GM18907 (cell line): ENCODE measurements around the gene SCLT1.

Experiments
- ATAC-seq: cut with Tn5 transposase; IDR thresholded peaks from one replicate; pipeline ENCODE4 v1.9.1; 2021; ENCODE audit warnings: mild to moderate bottlenecking, moderate library complexity; ENCODE audit not compliant: unreplicated experiment

The SCLT1 gene

DNA sequence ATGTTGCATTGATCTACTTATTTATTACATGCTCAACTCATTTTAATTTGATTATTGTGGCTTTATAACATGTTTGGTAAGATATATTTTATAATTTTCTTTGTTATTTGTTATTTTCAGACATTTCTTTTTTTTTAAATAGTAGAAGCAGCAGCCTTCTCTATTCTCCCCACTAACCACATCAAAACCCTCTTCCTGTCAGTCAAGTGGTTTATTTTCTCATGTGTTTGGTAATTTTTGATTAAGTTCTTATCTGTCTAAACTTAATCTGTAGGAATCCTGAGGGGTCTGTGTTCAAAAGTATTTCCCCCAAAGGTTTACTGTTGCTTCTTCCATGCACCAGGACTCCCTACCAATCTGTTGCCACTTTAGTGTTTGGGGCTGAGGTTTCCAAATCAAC is 131.9 kb downstream of the SCLT1 start:
- no peak for ATAC-seq

DNA sequence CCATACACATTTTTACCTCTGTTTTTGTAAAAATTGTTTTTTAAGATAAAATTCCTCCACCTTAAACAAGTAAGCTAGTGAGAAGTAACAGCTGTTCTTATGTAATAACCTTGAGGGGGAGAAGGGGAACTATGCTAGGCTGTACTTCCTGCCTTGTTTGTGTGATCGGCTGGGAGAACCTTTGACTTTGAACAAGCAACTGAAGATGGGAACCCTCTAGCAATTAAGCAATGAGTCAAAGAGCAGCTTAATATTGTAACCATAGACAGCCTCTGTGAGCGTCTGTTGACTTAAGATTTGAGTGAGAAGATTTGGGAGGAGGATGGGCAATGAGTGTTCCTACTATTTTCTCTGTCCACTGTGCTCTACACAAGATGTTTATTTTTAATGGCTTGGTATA is 135.1 kb downstream of the SCLT1 start:
- no peak for ATAC-seq

DNA sequence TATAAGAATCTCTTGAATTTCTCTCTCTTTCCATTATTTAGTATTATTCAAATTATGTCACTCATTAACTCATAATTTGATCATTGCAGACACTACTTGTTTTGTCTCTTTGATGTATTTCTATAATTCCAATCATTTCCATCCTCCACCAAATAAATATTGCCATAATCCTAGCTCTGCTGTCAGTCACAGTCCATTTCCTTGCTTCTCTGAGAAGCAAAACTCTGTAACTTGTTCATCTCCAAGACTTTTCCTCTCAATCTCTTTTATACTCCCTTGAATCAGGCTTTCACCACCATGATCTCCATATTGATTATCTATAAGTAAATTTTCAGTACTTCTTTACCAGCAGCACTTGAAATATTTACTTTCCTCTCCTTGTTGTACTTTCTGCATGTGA is 135.9 kb downstream of the SCLT1 start:
- ATAC-seq: no peak

DNA sequence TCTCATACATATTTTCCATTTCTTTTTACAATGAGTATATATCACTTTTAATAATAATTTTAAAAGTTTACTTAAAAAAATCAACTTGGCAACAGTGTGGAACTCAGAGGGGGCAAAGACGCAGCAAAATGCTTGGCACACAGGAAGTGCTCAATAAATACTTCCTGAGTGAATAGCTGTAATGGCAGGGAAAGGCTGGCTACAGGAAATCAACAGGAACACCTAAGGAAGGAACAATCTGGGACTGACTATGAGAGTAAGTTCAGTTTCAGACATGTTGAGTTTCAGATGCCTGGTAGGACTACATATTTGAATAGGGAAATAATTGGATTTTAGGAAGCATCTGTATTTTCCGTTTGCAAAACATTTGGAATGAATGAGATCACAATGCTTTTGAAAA is 137.6 kb downstream of the SCLT1 start:
- ATAC-seq: no peak

DNA sequence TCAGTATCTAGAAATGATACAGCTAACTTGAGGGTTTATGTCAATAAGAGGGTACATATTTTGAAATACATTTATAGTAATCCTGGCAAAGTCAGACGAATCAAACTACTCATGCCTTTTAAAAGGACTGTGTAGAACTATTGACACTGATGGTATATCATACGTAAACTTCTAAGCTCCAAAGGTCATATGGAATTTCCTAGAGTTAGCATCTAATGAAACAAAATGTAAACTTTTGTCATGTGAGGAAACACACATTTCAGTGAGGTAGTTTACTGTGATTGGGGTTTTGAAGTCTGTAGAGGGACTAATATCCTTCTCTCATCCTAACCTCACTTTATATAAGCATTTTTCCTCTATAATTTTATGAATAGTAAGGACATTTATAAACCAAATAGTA is 138.4 kb downstream of the SCLT1 start:
- no peak for ATAC-seq

DNA sequence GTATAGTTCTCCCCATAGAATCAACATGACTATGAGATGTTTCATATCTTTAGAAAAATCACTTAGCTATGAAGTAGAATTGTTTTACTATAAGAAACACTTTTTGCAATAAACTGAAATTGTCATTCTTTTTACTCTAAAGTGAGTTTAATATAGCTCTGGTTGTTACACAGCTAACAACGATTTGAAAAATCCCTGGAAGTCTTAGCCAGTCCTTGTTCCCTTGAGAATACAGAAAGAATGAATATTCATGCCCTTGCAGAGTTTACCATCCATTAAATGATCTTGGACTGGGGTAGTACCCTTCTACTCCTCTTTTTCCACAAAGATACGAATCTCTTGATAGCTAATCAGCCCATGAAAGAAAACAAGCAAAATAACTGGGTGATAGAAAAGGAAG is 142.0 kb downstream of the SCLT1 start:
- no peak for ATAC-seq

DNA sequence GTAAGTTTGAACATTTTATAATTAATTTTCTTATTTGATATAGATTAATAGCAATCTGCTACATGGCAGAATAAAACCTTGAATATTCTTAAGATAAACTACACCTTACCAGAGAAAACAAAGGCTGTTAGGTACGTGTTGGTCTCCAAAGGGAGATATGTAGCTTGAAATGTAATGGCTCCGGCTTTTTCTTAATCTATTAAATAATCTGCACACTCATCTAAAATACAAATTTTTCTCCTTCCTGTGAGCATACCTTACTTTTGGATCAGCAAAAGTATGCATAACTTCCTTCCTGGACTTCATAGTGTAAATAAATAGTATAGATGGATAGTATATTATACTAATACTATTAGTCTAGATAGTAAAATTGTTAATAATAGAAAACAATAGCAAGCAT is 142.5 kb downstream of the SCLT1 start:
- no peak for ATAC-seq

DNA sequence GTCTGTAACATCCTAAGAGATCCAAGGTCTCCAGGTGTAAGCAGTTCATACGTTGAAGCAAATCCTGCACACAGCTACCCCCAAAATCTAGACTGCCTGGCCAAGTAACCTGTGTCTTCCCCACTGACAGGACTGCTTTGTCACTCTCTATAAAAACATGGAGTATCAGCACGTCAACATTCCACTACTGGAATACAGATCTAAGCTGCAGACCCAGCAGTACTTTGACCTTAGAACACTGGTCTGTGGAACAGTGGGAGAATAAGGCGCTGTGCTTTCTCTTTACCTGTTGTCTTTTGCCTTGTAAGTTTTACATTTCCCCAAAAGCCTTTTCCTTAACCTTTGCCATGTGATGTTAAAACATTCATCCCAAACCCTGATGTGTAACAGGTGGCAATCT is 146.4 kb downstream of the SCLT1 start:
- no peak for ATAC-seq

DNA sequence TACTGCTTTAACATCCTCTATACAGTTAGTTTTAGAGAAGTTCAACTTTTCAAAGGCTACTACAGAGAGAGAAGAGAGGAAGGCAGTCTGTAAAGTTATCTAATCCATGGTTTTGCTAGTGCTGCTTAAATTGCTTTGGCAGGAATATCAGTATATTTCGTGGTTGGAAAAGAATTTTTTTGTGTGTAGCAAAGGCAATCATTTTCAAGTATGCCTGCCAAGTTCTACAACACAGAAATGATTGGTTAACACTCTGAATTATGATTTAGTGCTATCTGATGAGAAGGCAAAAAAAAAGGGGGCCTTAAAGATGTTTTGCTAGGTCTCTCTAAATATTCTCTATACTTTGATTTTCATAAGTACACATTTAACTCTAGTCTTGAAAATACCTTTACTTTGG is 150.7 kb downstream of the SCLT1 start:
- ATAC-seq: no peak

DNA sequence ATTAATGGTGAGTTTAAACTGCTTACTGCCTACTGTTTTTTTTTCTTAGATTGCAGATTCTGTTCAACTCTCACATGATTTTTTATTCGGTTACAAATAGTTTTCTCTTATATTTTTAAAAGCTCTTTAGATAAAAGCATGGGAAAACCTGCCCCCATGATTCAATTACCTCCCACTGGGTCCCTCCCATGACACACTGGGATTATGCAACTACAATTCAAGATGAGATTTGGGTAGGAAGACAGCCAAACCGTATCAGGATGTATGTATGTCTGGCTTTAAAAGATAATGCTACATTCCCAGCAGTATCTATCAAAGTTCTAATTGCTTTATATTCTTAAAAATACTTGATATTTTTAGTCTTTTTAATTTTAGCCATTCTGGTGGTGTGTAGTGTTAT is 152.4 kb downstream of the SCLT1 start:
- no peak for ATAC-seq

DNA sequence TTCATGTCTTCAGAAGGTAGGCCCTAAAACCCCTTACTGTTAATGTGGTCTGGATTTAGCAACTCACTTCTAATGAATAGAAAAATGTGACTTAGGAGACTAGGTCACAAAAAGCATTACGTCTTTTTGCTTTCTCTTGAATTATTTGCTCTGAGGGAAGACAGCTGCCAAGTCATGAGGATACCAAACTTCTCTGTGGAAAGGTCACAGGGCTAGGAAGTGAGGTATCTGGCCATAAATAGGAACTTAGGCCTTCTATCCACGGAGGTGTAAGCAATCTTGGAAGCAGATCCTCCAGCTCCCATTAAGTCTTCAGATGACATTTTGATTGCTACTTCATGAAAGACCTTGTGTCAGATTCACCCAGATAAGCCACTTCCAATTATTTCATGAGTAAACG is 163.3 kb downstream of the SCLT1 start:
- ATAC-seq: no peak

DNA sequence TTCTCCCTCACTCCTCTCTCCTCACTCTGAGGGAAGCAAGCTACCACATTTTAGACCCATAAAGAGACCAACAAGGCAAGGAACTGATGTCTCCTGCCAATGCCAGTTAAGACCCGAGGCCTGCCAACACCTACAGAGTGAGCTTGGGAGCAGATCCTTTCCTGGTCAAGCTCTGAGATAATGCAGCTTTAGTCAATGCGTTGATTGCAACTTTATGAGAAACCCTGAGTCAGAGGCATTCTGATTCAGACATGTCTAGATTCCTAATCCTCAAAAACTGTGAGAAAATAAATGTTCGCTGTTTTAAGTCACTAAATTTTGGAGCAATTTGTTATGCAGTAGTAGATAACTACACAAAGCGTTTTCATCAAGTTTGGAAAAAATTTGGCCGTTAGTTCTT is 168.4 kb downstream of the SCLT1 start:
- no peak for ATAC-seq

DNA sequence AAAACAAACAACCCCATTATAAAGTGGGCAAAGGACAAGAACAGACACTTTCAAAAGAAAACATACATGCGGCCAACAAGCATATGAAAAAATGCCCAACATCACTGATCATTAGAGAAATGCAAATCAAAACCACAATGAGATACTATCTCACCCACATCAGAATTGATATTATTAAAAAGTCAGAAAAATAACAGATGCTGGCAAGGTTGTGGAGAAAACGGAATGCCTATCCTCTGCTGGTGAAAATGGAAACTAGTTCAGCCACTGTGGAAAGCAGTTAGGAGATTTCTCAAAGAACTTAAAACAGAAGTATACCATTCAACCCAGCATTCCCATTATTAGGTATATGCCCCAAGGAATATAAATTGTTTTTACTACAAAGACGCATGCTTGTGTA is 171.4 kb downstream of the SCLT1 start:
- ATAC-seq: no peak

DNA sequence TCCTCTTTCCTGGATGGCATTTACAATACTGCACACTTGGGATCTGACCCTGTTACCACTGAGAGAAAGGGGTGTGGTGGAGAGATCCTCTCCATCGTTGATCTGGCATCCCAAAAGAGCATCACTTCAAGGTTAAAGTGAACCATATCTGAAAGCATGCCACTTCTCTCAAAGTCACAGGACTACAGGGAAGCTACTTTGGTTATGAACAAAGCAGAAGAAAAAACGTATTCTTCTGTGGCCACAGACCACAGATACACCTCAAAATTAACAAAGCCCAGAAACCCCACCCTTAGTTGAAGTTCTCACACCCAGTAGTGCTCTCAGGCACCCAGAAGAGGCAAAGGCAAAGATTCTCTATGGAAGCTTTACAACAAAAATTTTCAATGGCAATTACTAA is 175.6 kb downstream of the SCLT1 start:
- peak; percentile 73 for ATAC-seq

DNA sequence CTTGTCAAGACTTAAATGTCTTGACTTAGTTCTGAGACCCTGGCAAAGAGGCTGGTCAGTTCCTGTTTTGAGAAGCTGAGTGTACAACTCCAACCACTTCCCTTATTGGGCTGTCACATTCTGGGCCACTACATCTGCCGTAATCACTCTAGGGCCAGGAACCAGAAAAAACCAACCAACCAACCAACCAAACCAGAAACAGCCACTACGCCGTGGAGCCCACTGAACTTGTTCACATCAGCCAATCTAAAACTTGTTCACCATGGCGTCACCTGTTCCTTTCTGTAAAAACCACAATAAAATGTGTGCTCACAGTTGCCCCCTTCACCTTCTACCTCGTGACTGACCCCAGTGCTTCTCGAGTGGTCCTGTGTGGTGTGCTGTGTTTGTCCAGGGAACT is 176.5 kb downstream of the SCLT1 start:
- peak; percentile 88 for ATAC-seq

DNA sequence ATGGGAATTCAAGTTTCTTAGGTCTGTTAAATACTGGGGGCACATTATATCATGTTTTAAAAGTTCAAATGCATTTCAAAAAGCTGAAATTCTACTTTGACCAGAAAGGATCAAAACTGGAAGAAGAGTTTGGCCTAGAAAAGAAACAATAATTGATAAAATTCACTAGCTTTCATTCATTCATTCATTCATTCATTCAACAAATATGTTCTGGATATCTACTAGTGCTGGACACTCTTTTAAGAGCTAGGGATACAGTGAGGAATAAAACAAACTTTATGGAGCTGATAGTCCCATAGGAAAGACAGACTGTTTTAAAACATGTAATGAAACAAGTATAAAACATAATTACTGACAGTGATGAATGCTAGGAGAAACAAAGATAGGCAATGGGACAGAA is 177.8 kb downstream of the SCLT1 start:
- ATAC-seq: no peak

DNA sequence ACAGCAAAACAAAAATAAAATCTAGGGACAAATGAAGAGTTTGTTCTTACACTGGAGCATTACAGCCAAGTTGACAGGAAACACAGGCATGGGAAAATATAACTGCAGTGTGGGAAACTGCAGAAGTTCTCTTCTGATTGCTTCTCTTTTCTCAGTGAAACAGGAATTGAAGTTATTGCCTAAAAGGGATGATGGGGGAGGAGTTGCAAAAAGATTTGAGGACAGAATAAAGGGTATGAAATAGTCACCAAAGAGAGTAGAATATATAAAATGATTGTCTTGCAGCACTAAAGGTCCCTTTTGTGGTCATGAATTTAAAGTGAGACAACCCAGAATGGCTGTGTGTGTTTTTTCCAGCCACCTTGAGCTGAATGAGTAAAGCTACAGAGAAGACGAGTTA is 180.1 kb downstream of the SCLT1 start:
- ATAC-seq: no peak

DNA sequence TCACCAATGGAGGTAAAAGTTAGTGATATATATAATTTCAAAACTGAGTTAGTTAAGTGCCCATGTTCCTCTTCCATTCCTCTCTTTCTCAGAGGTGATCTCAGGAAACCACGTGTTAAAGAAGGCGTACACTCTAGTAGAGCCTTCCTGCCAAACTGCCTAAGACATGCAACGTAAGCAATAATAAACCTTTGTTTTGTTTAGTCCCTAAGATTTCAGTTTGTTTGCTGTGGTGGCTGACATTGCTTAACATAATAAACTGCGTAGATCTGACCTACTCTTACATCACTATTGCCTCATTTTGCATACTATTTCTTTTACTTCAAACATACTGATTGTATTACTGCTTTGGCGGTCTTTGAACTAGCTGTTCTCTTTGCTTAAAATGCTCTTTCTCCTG is 184.6 kb downstream of the SCLT1 start:
- ATAC-seq: no peak

DNA sequence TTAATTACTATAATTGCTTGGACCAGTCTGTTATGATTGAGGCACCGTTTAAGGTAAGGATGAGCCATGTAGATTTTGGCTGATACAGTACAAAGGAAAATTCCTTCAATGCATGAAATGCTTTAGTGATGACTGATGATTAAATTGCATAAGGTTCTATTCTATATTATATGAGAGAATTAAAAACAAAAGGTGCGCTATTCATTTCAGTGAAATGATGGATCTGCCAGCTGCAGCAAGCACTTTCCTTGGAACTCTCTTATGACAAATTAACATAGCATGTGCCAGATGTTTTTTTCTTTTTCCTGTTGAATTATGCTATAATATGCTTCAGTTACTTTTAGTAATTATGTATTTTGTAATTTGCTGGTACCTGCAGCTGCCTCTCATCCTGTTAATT is 185.4 kb downstream of the SCLT1 start:
- ATAC-seq: no peak

DNA sequence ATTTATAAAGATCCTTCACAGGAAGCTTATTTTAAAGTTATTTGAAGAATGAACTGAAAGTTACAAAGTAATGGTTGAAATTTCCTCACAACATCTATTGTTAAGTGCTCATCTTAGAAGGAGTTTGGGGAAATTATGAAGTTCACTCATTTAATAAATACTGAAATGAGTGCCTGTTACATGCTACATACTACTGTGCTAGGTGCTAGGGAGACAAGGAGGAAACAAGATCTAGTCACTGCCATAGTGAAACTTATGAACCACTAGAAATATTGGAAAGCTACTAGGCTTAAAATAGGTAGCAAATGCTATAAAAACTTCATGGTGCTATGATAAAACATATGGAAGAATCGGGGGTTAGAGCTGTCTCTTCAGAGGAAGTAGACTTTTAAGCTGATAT is 186.8 kb downstream of the SCLT1 start:
- no peak for ATAC-seq

DNA sequence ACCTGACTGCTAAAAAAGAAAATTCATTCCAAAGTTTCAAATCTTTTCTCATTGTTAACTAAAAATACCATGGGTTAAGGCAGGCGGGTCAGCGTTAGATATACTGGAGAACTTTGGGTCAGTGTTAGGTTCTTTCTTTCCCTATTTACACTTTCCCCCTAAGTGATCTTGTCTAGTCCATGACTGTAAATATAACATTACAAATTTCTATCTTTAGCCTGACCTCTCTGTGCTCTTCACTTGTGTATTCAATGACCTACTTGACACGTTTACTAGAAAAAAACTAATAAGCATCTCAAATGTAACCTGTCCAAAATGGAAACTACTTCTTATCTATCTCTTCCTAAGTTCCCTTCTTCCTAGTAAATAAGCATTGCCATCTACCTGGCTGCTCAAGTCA is 188.5 kb downstream of the SCLT1 start:
- no peak for ATAC-seq

DNA sequence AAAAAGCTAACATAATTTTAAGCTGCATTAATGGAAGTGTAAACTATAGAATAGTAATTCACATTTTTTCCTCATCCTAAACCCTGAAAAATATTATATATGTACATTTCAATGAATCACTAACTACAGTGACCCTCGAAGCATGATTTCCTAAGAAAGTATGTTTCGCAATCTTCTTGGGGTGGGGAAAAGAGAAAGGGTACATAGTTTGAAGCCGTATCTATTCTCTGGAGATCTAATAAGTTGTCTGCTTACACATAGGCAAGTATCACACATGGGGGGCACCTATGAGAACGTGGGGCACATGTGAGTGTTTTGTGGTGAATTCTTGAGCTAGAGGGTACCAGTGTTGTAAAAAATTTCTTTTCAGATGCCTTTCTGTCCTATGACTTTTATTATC is 212.7 kb downstream of the SCLT1 start:
- no peak for ATAC-seq

DNA sequence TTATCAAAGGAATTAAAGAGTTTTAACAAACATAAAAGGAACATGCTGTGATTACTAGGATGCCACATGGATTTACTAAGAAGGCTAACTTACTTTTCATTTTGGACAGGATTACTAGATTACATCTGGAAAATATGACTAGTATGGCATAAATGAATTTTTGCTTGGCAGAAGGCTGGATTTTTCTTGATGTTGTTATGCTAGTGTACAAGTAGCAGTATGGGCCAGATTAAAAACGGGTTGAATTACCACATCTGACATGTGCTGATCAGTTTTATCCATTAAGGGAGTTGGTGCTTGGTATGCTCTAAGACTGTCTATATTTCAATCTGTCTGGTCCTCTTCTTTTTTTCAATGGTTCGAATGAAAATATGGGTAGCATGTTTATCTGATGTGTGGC is 213.4 kb downstream of the SCLT1 start:
- no peak for ATAC-seq

DNA sequence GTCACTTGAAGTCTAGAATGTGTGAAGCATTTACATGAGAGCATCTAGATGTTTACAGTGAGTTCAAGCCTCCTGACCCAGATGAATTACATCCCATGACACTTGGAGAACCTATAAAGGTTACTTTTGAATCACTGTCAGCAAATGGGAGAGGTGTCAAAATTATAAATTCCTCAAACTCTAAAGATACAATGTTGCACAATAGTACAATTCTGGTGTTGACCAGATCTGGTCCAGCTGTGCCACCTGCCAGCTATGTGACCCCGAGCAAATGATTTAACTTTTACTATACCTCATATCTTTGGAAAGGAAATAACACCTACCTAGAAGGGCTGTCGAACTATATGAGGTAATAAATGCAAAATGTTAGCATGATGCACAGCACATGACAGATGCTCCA is 214.1 kb downstream of the SCLT1 start:
- no peak for ATAC-seq
